ENCODE results near the gene ARHGAP25. TPM values are rescaled to one million over a fixed set of nuclear protein-coding genes. Genes with fewer than 3 reads are reported as not detected.

Gene ARHGAP25
- total and polyA plus RNA-seq, 2 of the 4 experiments (the other 2 are of a cell fraction) = 0.29 to 0.36 TPM

- no peak overlapping the region for H2BK20ac ChIP-seq (ENCODE audit: low read depth, low read length)
- ATAC-seq (ENCODE audit: low read depth) = no peak
- 100% methylated on average over 2 of the region's 4 CpGs; no CpG with 5 or more reads in 1 of the 2 experiments for WGBS, 2 experiments (ENCODE audit: extremely low coverage in 2 of 2, insufficient read length in 1 of 2)
Measured at GRCh38 chr2:68805025-68805424, 70.4 kb downstream of the ARHGAP25 start.

More at GRCh38 chr2:68805025-68805424, 70.4 kb downstream of the ARHGAP25 start:
- intact Hi-C loops (cut with micrococcal nuclease) (loop anchor here (5.0 kb wide), 1 partner anchor 38 kb away; no protein-coding TSS in a partner anchor), in situ Hi-C loops (cut with MboI; ENCODE audit: low sequenced_read_pairs) (no loop called here), dilution Hi-C loops (cut with HindIII; ENCODE audit: low sequenced_read_pairs, unreplicated experiment) (no loop called here)
- Histone ChIP-seq H3K56ac (ENCODE audit: extremely low read depth, insufficient read depth, low read length) (no peak overlapping the region), H3K27me3 (ENCODE audit: control insufficient read depth, insufficient read depth, low read length) (peaks cover 5% of the 10 kb centered on the region), H2AFZ (replicated peaks; ENCODE audit: low read length, poor library complexity) (no peak overlapping the region), H4K8ac (ENCODE audit: low read depth in 2 of 2, low read length in 2 of 2) (no peak overlapping the region), H4K20me1 (ENCODE audit: insufficient read depth, low read length) (no peaks in the 10 kb centered on the region), H3K4me1 (ENCODE audit: control insufficient read depth, insufficient read depth, low read length) (peaks cover 2% of the 10 kb centered on the region; the same call in 1 of the 2 replicates), H3K27ac (ENCODE audit: insufficient read depth, low read length) (no peak overlapping the region), H3K4me2 (ENCODE audit: low read depth, low read length) (no peak overlapping the region), H2AK5ac (ENCODE audit: low read depth, low read length) (peak overlapping the region; percentile 24; the same call in 1 of the 2 replicates), H3K9me1 (ENCODE audit: insufficient read depth, low read length) (peaks cover 6% of the 10 kb centered on the region), H2BK120ac (ENCODE audit: low read depth, low read length) (no peak overlapping the region), H2BK5ac (ENCODE audit: low read depth, low read length, poor library complexity, severe bottlenecking) (no peak overlapping the region), H3K4me3 (ENCODE audit: insufficient read depth, low read depth, low read length) (no peak overlapping the region), H3K36me3 (ENCODE audit: control insufficient read depth, insufficient read depth, low read length) (no peaks in the 10 kb centered on the region), H3K18ac (ENCODE audit: low read depth, low read length) (no peak overlapping the region), H3K9me3 (ENCODE audit: control insufficient read depth, insufficient read depth, low read length) (no peaks in the 10 kb centered on the region), H3K9ac (ENCODE audit: low read depth, low read length) (no peak overlapping the region), H4K5ac (ENCODE audit: low read depth, low read length) (no peak overlapping the region), H3K23ac (ENCODE audit: low read depth, low read length) (no peak overlapping the region), H3K14ac (replicated peaks; ENCODE audit: low read depth, low read length) (0 out of 2 replicates have a peak overlapping the region, but pooled peaks have one; percentile 6), H3K79me1 (ENCODE audit: low read depth in 1 of 2, low read length in 2 of 2) (no peaks in the 10 kb centered on the region), H2BK15ac (ENCODE audit: low read depth, low read length) (no peak overlapping the region), H4K91ac (ENCODE audit: insufficient read depth, low read depth, low read length) (no peak overlapping the region), H2AK9ac (replicated peaks; ENCODE audit: low read depth, low read length, poor library complexity) (no peak overlapping the region), H3K4ac (ENCODE audit: low read depth, low read length) (no peak overlapping the region)
- TF ChIP-seq MXI1 (IDR thresholded peaks at IDR 0.05; ENCODE audit: borderline replicate concordance, low read depth, low read length) (no peak), CEBPB (IDR thresholded peaks at IDR 0.05; ENCODE audit: low read depth, low read length) (no peak), RCOR1 (IDR thresholded peaks at IDR 0.05; ENCODE audit: insufficient replicate concordance, low read length) (no peak), SMC3 (IDR thresholded peaks at IDR 0.05; ENCODE audit: low read depth, low read length) (no peak), MAZ (IDR thresholded peaks at IDR 0.05; ENCODE audit: borderline replicate concordance, low read depth, low read length) (no peak), FOS (IDR thresholded peaks at IDR 0.05; ENCODE audit: low read depth, low read length) (no peak), BHLHE40 (IDR thresholded peaks at IDR 0.05; ENCODE audit: low read depth, low read length) (no peak), USF2 (IDR thresholded peaks at IDR 0.05; ENCODE audit: low read depth, low read length) (no peak), RFX5 (IDR thresholded peaks at IDR 0.05; ENCODE audit: low read depth, low read length) (no peak), CTCF (conservative IDR thresholded peaks at IDR 0.05; ENCODE audit: low read depth, low read length) (no peak), MAFK (IDR thresholded peaks at IDR 0.05; ENCODE audit: low read depth, low read length) (no peak), POLR2A (IDR thresholded peaks at IDR 0.05; ENCODE audit: low read depth, low read length) (no peak), NFE2L2 (IDR thresholded peaks at IDR 0.05; ENCODE audit: low read depth, low read length) (no peak), RAD21 (IDR thresholded peaks at IDR 0.05; ENCODE audit: low read length) (no peak), CHD1 (IDR thresholded peaks at IDR 0.05; ENCODE audit: low read depth, low read length) (no peak), ELK1 (IDR thresholded peaks at IDR 0.05; ENCODE audit: borderline replicate concordance, low read depth, low read length) (no peak)
- no peak for DNase-seq
- no TSS peak for BruUV-seq (replicated peaks)
- CTCF ChIA-PET = no interaction called here
- POLR2A ChIA-PET (ENCODE audit: unreplicated experiment) = no interaction called here
